ENCODE results near the gene MRAS.

Gene MRAS

DNA sequence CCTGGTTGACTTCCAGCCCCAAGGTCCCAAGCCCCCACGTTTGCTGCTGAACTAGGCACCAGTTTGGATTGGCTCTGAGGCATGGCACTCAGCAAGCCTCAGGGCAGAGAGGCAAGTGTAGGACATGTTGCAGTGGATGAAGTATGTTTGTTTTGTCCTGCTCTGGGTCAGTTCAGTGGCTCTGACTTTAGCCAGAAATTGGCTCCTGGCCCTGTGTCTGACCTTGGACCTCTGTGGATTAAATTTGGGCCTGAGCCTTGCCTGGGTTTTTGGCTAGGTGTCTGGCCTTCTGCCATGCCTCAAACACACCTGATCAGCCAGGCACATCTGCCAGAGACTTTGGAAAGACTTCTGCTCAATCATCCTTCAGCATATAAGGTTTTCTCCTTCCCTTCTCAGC, 3.6 kb upstream of the MRAS start:
- no peak for DNase-seq

- no peak for DNase-seq
Observed at GRCh38 chr3:138348754-138349739, 668 bp downstream of the MRAS start.

DNA sequence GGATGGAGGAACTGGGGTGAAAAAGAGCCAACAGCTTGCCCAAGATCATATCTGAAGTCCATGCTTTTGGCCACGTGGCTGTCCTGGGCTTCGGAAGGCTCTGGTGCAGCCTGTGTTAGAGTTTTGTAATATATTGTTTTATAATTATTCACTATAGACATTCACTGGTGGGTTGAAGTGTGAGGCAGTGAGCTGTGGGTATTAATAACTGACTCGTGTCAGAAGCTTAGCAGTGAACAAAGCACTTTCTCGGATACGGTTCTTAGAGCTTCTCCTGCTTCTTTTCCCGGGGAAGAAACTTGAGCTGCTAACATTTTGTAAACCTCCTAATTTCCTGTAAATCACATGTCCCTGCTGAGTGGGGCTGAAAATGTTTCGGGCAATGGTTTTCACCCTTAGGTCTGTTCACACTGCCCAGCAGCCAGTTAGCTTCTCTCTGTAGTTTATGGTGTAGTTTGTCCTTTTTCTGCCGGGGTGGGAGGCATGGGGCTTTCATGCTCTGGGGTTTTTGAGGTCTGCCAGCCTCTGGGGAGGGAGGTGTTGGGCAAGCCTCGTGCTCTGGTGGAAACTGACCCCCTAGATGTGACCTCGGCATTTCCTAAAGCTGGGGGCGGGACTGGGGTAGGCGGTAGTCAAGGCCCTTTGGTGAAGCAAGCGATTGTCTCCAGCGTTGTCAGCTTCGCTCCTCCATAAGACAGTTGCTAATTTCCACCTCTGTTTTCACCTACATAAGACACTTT, 1.7 kb downstream of the MRAS start:
- no peak for DNase-seq

- DNase-seq, result no peak
Observed at GRCh38 chr3:138351151-138351550, 2.8 kb downstream of the MRAS start.

GRCh38 chr3:138351916-138352550, 3.7 kb downstream of the MRAS start:
- DNase-seq, result no peak

GRCh38 chr3:138354376-138354775, 6.0 kb downstream of the MRAS start:
- no peak for DNase-seq

GRCh38 chr3:138355071-138355470, 6.7 kb downstream of the MRAS start:
- no peak for DNase-seq

- no peak for DNase-seq
Observed at GRCh38 chr3:138356730-138357405, 8.5 kb downstream of the MRAS start.

GRCh38 chr3:138359148-138359918, 11.0 kb downstream of the MRAS start:
- DNase-seq, result no peak

- no peak for DNase-seq
Observed at GRCh38 chr3:138359919-138360868, 11.8 kb downstream of the MRAS start.

- DNase-seq, result no peak
Observed at GRCh38 chr3:138360869-138361525, 12.6 kb downstream of the MRAS start.

DNA sequence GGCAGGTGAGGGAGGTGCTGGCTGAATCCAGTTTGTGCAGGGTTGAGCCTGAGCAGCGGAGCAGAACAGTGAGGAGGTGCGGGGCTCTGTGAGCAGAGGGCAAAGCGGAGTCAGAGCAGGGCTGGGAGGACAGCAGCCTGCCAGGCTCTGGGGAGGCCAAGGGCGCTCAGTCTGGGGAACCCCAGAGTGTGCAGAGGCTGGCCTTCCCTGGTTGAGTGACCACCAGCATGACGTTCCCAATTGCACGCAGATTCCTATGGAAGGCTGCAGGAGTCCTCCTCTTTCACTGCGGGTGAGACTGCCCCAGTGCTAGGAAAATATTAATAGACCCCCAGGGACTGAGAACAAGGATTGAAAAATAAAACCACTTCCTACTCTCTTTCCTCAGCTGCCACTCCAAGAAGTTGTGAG, 13.2 kb downstream of the MRAS start:
- no peak for DNase-seq

DNA sequence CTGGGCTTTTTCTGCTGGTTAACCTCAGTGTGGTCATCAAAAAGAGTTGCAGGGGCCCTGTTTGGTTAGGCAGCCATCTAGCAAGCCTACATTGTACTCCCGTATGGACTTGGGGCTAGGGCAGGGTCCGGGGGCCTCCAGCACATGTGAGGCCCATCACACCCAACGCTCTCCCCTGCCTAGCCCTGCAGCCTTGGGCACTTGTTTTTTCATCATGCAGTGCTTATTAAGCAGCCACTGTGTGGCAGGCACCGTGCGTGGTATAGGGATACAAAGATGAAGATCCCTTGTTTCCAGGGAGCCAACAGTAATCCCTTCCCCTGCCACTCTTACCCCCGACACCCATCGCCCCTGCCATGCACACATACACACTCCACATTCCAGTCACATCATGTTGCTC, 14.2 kb downstream of the MRAS start:
- DNase-seq, result no peak

- no peak for DNase-seq
Observed at GRCh38 chr3:138363322-138363721, 14.9 kb downstream of the MRAS start.

GRCh38 chr3:138364356-138365252, 16.2 kb downstream of the MRAS start:
- no peak for DNase-seq

DNA sequence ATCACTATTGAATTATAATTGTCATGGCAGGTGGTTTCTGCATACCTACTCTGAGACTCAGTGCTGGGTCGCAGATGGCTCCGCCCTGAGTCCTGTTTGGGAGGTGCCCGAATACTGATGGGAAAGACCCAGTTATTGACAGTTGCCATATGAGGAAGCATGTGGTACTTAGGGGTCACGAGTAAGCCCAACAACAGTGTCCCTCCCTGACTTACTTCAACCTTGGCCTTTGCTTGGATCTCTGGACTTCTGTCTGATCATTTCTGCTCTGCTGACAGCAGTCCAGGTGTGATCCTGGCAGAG, 16.8 kb downstream of the MRAS start:
- DNase-seq, result no peak

DNA sequence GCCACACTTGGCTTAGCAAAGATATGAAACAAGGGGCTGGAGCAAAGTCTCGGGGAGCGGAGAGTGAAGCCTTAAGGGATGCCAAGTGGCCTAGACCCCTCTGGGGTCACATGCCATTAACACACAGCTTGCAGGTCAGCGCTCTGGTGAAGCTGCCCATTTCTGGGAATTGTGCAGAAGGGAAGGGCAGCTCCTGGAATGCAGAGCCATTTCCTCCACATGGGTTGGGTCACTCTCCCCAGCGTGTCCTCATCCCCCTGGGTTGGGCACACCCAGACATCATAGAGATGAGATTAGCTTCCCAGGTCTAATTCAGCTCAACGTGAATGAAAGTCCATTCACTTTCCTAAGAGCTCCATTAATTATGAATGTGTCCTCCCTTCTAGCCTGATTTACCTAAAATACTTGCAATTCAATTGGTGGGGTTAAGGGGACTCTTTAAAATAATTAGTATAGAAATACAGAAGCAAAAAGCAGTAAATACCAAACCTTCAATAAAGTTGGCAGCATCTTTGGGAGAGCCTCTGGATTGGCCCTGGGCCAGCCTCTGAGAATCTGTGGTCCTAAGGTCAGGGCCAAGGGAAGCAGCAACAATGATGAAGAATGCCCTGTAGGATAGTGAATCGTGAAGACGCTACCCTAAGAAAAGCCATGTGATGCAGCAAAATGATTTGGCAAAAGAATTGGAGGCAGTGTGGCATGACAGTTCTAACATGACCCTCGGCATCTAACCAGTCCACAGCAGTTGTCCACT, 17.8 kb downstream of the MRAS start:
- DNase-seq, result no peak

GRCh38 chr3:138367326-138367850, 19.0 kb downstream of the MRAS start:
- DNase-seq, result no peak

Data from NCI-H748 treated with DMSO at 0.1 percent for 48 hours (cell line).